Endothelial cell of umbilical vein (primary cell): ENCODE data around the gene RNH1. TPM values are rescaled to one million over a fixed set of nuclear protein-coding genes. Genes with fewer than 3 reads are reported as not detected.

ENCODE experiments used
- BruUV-seq: library from RNA; stranded (reverse); fragments of 400-500 nt; replicated peaks from 2 replicates; lab custom pipeline; 2021; lab: Mats Ljungman, UMichigan
- CTCF ChIA-PET: fragments of 300-600, 350-600 bp; sonication (Branson Sonifier 250); formaldehyde crosslinking; loops from one replicate; lab custom pipeline; 2021; ENCODE audit warnings: antibody characterized with exemption, inconsistent platforms; lab: Charles Lee
- POLR2A ChIA-PET: fragments of 300-600, 350-600 bp; sonication (Branson Sonifier 250); formaldehyde crosslinking; loops from one replicate; lab custom pipeline; 2021; ENCODE audit warnings: antibody characterized with exemption, inconsistent platforms; lab: Charles Lee
- DNase-seq: peaks from one replicate; pipeline ENCODE4 v3.0.0-alpha.2; 2011; ENCODE audit warnings: low read depth, low spot score
- FAIRE-seq: peaks from 2 replicates; lab custom pipeline; 2011; peaks lifted over from hg19 to GRCh38; lab: Jason Lieb, UNC
- H2AFZ ChIP-seq: 2 replicates; pipeline ENCODE4 v1.6.0; 2012; ENCODE audit warnings: low read depth, low read length, control low read depth, inconsistent platforms
- H3K27ac ChIP-seq: 2 replicates; pipeline ENCODE4 v1.5.1; 2011; ENCODE audit warnings: low read depth, mild to moderate bottlenecking, control low read depth, low read length, moderate library complexity; ENCODE audit not compliant: insufficient read depth
- H3K27me3 ChIP-seq, 2 experiments: 2 replicates each; pipeline versions ENCODE4 v1.6.0 to v1.6.1; 2011; ENCODE audit warnings: low read length in 2 of 2, mixed read lengths in 1 of 2; ENCODE audit not compliant: control insufficient read depth in 2 of 2, insufficient read depth in 2 of 2
- H3K36me3 ChIP-seq, 2 experiments: 2 replicates in 1 of 2; 3 replicates in 1 of 2; pipeline ENCODE4 v1.5.1; 2011; ENCODE audit warnings: low read length in 2 of 2, mild to moderate bottlenecking in 1 of 2, moderate library complexity in 1 of 2; ENCODE audit not compliant: control insufficient read depth in 2 of 2, insufficient read depth in 2 of 2; ENCODE audit errors: extremely low read depth in 1 of 2
- H3K4me1 ChIP-seq: 3 replicates; pipeline ENCODE4 v1.5.1; 2011; ENCODE audit warnings: mild to moderate bottlenecking, low read length; ENCODE audit not compliant: control insufficient read depth, insufficient read depth; ENCODE audit errors: extremely low read depth
- H3K4me2 ChIP-seq: 2 replicates; pipeline ENCODE4 v1.6.1; 2011; ENCODE audit warnings: low read length, control low read depth, mixed read lengths; ENCODE audit not compliant: insufficient read depth
- H3K4me3 ChIP-seq, 3 experiments: fragments of 200-600 bp in 1 of 3; sonication (generic), shearing (Covaris generic) in 1 of 3; replicated peaks in 1 of 3; 2 replicates each; pipeline ENCODE4 v1.5.1; 2011 to 2016; ENCODE audit warnings: control low read depth in 3 of 3, low read length in 3 of 3, mild to moderate bottlenecking in 2 of 3, inconsistent platforms in 1 of 3, low read depth in 1 of 3, moderate library complexity in 1 of 3; ENCODE audit not compliant: insufficient read depth in 1 of 3
- H3K79me2 ChIP-seq: 2 replicates; pipeline ENCODE4 v1.6.0; 2012; ENCODE audit warnings: low read length, inconsistent platforms; ENCODE audit not compliant: control insufficient read depth, insufficient read depth
- H3K9ac ChIP-seq: replicated peaks from 2 replicates; pipeline ENCODE3; 2011; ENCODE audit warnings: low read length, control low read depth; ENCODE audit not compliant: insufficient read depth; ENCODE audit errors: extremely low read depth
- H3K9me1 ChIP-seq: replicated peaks from 3 replicates; pipeline ENCODE4 v1.6.0; 2011; ENCODE audit warnings: mild to moderate bottlenecking, low read length; ENCODE audit not compliant: control insufficient read depth, insufficient read depth; ENCODE audit errors: extremely low read depth
- H3K9me3 ChIP-seq: replicated peaks from 2 replicates; pipeline ENCODE4 v1.5.1; 2012; ENCODE audit warnings: low read length, inconsistent platforms; ENCODE audit not compliant: control insufficient read depth, insufficient read depth
- H4K20me1 ChIP-seq: replicated peaks from 2 replicates; pipeline ENCODE3; 2011; ENCODE audit warnings: mild to moderate bottlenecking, low read length; ENCODE audit not compliant: control insufficient read depth, insufficient read depth; ENCODE audit errors: extremely low read depth
- CTCF ChIP-seq, 2 donors: IDR thresholded peaks; 1 replicate in 1 of 2; 2 replicates in 1 of 2; pipeline ENCODE4 v1.5.1; 2011; ENCODE audit warnings: low read length in 2 of 2, mild to moderate bottlenecking in 2 of 2, moderate library complexity in 2 of 2, control low read depth in 1 of 2, inconsistent platforms in 1 of 2, low read depth in 1 of 2; ENCODE audit not compliant: insufficient read depth in 1 of 2; ENCODE audit errors: extremely low read depth in 1 of 2
- EZH2 ChIP-seq: IDR thresholded peaks from 2 replicates; pipeline ENCODE4 v1.6.1; 2012; ENCODE audit warnings: borderline replicate concordance, low read depth, mild to moderate bottlenecking, moderate library complexity, low read length, inconsistent platforms; ENCODE audit not compliant: severe bottlenecking
- FOS ChIP-seq: IDR thresholded peaks from 2 replicates; pipeline ENCODE4 v1.6.1; 2011; ENCODE audit warnings: mild to moderate bottlenecking, low read length, moderate library complexity, borderline replicate concordance; ENCODE audit not compliant: insufficient read depth
- GATA2 ChIP-seq: IDR thresholded peaks from 2 replicates; pipeline ENCODE4 v1.7.0; 2011; ENCODE audit warnings: low read depth, mild to moderate bottlenecking, moderate library complexity, mixed read lengths, low read length; ENCODE audit not compliant: insufficient read length, insufficient read depth
- JUN ChIP-seq: IDR thresholded peaks from 2 replicates; pipeline ENCODE4 v1.6.1; 2011; ENCODE audit warnings: borderline replicate concordance, low read depth; ENCODE audit not compliant: insufficient read length, insufficient read depth
- MAX ChIP-seq: IDR thresholded peaks from 2 replicates; pipeline ENCODE4 v1.6.1; 2011; ENCODE audit not compliant: insufficient read depth, insufficient read length
- MYC ChIP-seq: IDR thresholded peaks from one replicate; pipeline ENCODE4 v1.6.1; 2011; ENCODE audit warnings: mild to moderate bottlenecking, low read depth, low read length
- POLR2A ChIP-seq: IDR thresholded peaks from 2 replicates; pipeline ENCODE4 v1.6.1; 2012; ENCODE audit warnings: low read depth, mild to moderate bottlenecking, control low read depth, low read length
- POLR2AphosphoS5 ChIP-seq: IDR thresholded peaks from 2 replicates; pipeline ENCODE4 v1.6.1; 2012; ENCODE audit warnings: low read depth, mild to moderate bottlenecking, control low read depth, low read length, moderate library complexity; ENCODE audit not compliant: insufficient read depth
- dilution Hi-C: fragments of 300-500 bp; cut with MboI; formaldehyde crosslinking; loops from one replicate; pipeline ENCODE4 v1.15.0; 2019; ENCODE audit warnings: low sequenced_read_pairs; ENCODE audit not compliant: extremely low pct_ligation_motif_present
- intact Hi-C: fragments of 100-400 bp; cut with micrococcal nuclease; formaldehyde crosslinking; loops from one replicate; pipeline ENCODE4 v1.10.0; 2022
- polyA plus RNA-seq, 4 experiments: library from polyadenylated mRNA; depleted of rRNA in 3 of 4; stranded (reverse) in 3 of 4; unstranded in 1 of 4; fragments of >200 nt; gene quantifications; 2 replicates each; pipeline versions ENCODE4 v1.2.1 to v1.2.3, GENCODE V29; 2011 to 2012; ENCODE audit warnings: missing spikeins in 1 of 4
- total RNA-seq: library from RNA; stranded (reverse); gene quantifications from 2 replicates; pipeline ENCODE4 v1.2.3, GENCODE V29; 2021

The RNH1 gene
- total and polyA plus RNA-seq, 2 donors (not counting 3 experiments of a cell fraction or from before 2014, with no cell fraction given) = 144 to 198 TPM

GRCh38 chr11:449889-450808, 56.9 kb downstream of the RNH1 start, which contains the start of gene PTDSS2:
Gene PTDSS2 (plus strand): TSS chr11:450279. CDS start chr11:450456, 177 bp downstream.
- no peaks in the 10 kb centered on the region for H3K9me1 ChIP-seq
- peak within 1 kb of the TSS; percentile 69 for H3K9ac ChIP-seq
- peak; percentile 95 for DNase-seq
- H3K27ac ChIP-seq = peak within 1 kb of the TSS; percentile 19
- ChIA-PET POLR2A (interaction anchor here (0.6 kb wide), 1 partner anchor 293 kb away, joined by 3 read pairs; no protein-coding TSS in a partner anchor), CTCF (interaction anchor here (1.0 to 4.3 kb wide), 14 partner anchors 10 to 200 kb away, joined by 3 to 55 read pairs (median 5); partner anchors contain the start of gene SIGIRR)
- TF ChIP-seq MYC (peak; percentile 35), EZH2 (no peak), CTCF (IDR thresholded peaks at IDR 0.05; ENCODE audit: extremely low read depth in 1 of 2, insufficient read depth in 1 of 2, low read depth in 1 of 2, low read length in 2 of 2) (no peak), POLR2A (peak; percentile 88), FOS (no peak), GATA2 (no peak), MAX (no peak), JUN (no peak), POLR2AphosphoS5 (peak; percentile 84)
- H4K20me1 ChIP-seq = no peaks in the 10 kb centered on the region
- peak within 1 kb of the TSS; percentile 71 for H3K4me2 ChIP-seq
- peaks cover 14% of the 10 kb centered on the region for H3K4me1 ChIP-seq
- FAIRE-seq = peak; percentile 99
- dilution Hi-C loops = no loop called here
- peak within 1 kb of the TSS; percentile 37 to 88 (median 55) for H3K4me3 ChIP-seq
- no peaks in the 10 kb centered on the region for H3K9me3 ChIP-seq
- no TSS peak for BruUV-seq
- H2AFZ ChIP-seq = peak within 1 kb of the TSS; percentile 68
- intact Hi-C loops = loop anchor here (1.0 to 5.0 kb wide), 4 partner anchors 57 to 198 kb away; partner anchors contain the start of gene RNH1
- H3K36me3 ChIP-seq = peaks cover 0 to 17% of the 10 kb centered on the region in 2 experiments
- no peaks in the 10 kb centered on the region for H3K27me3 ChIP-seq
- peaks cover 46% of the 10 kb centered on the region for H3K79me2 ChIP-seq
